Measurements from ENCODE around the gene DYNC1H1. TPM values are rescaled to one million over a fixed set of nuclear protein-coding genes. Genes with fewer than 3 reads are reported as not detected.
A peak's percentile ranks its signal among the peaks of the same experiment; 100 is the strongest.
"Not testable (repeated sequence)": the region's sequence is repeated elsewhere in the genome, so short reads cannot be mapped to it uniquely, and the experiment has no call there.

DYNC1H1 gene
- total RNA-seq, 1 donor from 2014 or later: 338 TPM

GRCh38 chr14:101963656-101964296, 597 bp upstream of the DYNC1H1 start:
- DNase-seq (ENCODE audit: low read depth in 2 of 2): no peak

- peak; percentile 45 to 70 for DNase-seq (ENCODE audit: low read depth in 2 of 2)
Measured at GRCh38 chr14:101965181-101965544, 790 bp downstream of the DYNC1H1 start.

GRCh38 chr14:101965770-101966722, 1.7 kb downstream of the DYNC1H1 start:
- DNase-seq (ENCODE audit: low read depth in 2 of 2): no peak

- DNase-seq (ENCODE audit: low read depth in 2 of 2): no peak
Measured at GRCh38 chr14:101966742-101967141, 2.4 kb downstream of the DYNC1H1 start.

GRCh38 chr14:101968186-101968585, 3.8 kb downstream of the DYNC1H1 start:
- no peak for DNase-seq (ENCODE audit: low read depth in 2 of 2)

- DNase-seq (ENCODE audit: low read depth in 2 of 2): no peak
Measured at GRCh38 chr14:101969481-101969880, 5.1 kb downstream of the DYNC1H1 start.

GRCh38 chr14:101970830-101971400, 6.5 kb downstream of the DYNC1H1 start:
- no peak for DNase-seq (ENCODE audit: low read depth in 2 of 2)

- DNase-seq (ENCODE audit: low read depth in 2 of 2): not testable (repeated sequence)
Measured at GRCh38 chr14:101971458-101971857, 7.1 kb downstream of the DYNC1H1 start.

GRCh38 chr14:101972126-101972866, 7.9 kb downstream of the DYNC1H1 start:
- peak; percentile 99 for DNase-seq (ENCODE audit: low read depth in 2 of 2)

- DNase-seq (ENCODE audit: low read depth in 2 of 2): peak in 1 of 2 donors; percentile 50
Measured at GRCh38 chr14:101973356-101973755, 9.0 kb downstream of the DYNC1H1 start.

- DNase-seq (ENCODE audit: low read depth in 2 of 2): no peak
Measured at GRCh38 chr14:101975231-101975630, 10.9 kb downstream of the DYNC1H1 start.

- DNase-seq (ENCODE audit: low read depth in 2 of 2): no peak
Measured at GRCh38 chr14:101977311-101978071, 13.1 kb downstream of the DYNC1H1 start.

- DNase-seq (ENCODE audit: low read depth in 2 of 2): no peak
Measured at GRCh38 chr14:101979666-101980065, 15.3 kb downstream of the DYNC1H1 start.

- DNase-seq (ENCODE audit: low read depth in 2 of 2): no peak
Measured at GRCh38 chr14:101980251-101980650, 15.9 kb downstream of the DYNC1H1 start.

GRCh38 chr14:101980700-101981099, 16.3 kb downstream of the DYNC1H1 start:
- peak; percentile 77 to 94 for DNase-seq (ENCODE audit: low read depth in 2 of 2)

GRCh38 chr14:101982621-101983020, 18.2 kb downstream of the DYNC1H1 start:
- DNase-seq (ENCODE audit: low read depth in 2 of 2): no peak

- DNase-seq (ENCODE audit: low read depth in 2 of 2): not testable (repeated sequence)
Measured at GRCh38 chr14:101984831-101985230, 20.5 kb downstream of the DYNC1H1 start.

GRCh38 chr14:101985957-101986356, 21.6 kb downstream of the DYNC1H1 start:
- no peak for DNase-seq (ENCODE audit: low read depth in 2 of 2)

GRCh38 chr14:101986953-101987352, 22.6 kb downstream of the DYNC1H1 start:
- DNase-seq (ENCODE audit: low read depth in 2 of 2): no peak

- no peak for DNase-seq (ENCODE audit: low read depth in 2 of 2)
Measured at GRCh38 chr14:101988377-101988776, 24.0 kb downstream of the DYNC1H1 start.

GRCh38 chr14:101991352-101991751, 27.0 kb downstream of the DYNC1H1 start:
- no peak for DNase-seq (ENCODE audit: low read depth in 2 of 2)
